HG03103 (cell line): Measurements from ENCODE around the gene KCNK4.
A peak's percentile ranks its signal among the peaks of the same experiment; 100 is the strongest.

Experiments used
- ATAC-seq: cut with Tn5 transposase; IDR thresholded peaks from one replicate; pipeline ENCODE4 v1.9.1; 2021; ENCODE audit warnings: low read depth; ENCODE audit not compliant: unreplicated experiment

The KCNK4 gene

DNA sequence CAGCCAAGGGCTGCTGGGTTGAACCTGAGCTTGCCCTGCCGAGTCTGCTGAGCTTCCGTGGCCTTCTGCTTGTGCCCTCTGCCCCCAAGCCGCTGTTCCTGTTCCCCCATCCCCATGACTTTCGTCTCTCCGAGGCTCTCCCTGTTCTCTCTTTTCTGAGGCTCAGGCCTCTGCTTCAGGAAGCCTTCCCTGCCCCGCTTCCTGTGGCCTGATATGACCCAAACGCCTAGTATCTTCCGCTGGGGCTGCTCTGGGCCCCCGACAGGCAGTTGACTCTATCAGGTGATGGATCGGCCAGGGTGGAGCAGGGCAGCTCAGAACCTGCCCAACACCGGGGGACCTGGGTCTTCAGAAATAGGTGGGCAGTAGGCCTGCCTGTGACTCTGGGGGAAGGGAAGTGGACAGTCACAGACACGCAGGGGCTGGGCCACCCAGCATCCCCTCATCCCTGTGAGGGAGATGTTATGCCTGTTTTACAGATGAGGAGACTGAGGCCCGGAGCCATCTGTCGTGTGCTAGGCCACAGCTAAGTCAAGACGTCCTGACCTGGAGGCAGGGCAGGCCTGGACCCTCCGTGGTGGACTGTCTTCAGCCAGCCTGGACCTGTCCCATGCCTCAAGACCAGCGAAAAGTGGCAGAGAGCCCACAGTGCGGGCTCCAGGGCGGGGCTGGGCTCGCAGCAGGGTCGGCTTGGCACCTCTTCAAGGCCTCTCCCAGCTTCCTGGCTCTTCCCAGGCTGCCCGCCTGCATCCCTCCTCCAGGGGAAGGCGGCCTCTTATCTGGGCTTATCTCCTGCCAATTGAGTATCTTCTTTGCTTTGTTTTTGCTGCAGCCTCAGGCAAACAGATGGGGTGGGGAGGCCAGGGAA, 22.8 kb upstream of the KCNK4 start:
- no peak for ATAC-seq

DNA sequence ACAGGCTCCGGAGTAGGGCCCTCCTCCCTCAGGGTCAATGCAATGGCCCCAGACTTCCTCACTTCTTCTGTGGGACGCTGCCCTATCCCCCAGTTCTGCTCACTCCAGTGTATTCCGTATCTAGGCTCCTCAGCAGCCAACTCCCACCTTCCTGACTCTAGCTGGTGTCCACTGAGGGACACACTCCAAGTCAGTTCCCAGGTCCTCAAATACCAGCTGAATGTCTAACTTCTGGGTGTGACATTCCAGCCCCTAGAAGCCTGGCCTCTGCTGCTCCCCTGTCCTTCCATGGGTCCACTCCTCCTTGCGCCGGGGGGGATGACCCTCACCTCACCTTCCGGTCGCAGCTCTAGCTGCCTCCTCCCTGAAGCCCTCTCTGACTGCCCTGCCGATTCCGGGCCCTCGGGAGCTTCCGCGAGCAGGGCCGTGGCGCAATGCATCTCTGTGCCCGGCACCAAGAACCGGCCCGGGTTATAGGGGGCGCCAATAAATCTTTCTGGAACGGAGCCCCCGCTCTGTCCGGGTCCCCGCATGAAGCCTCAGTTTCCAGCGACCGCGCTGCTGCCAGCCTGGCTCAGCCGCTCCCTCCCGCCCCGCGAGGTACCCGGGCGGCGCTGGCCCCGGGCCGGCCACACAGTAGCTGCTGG, 22.1 kb upstream of the KCNK4 start:
- ATAC-seq = peak; percentile 7

DNA sequence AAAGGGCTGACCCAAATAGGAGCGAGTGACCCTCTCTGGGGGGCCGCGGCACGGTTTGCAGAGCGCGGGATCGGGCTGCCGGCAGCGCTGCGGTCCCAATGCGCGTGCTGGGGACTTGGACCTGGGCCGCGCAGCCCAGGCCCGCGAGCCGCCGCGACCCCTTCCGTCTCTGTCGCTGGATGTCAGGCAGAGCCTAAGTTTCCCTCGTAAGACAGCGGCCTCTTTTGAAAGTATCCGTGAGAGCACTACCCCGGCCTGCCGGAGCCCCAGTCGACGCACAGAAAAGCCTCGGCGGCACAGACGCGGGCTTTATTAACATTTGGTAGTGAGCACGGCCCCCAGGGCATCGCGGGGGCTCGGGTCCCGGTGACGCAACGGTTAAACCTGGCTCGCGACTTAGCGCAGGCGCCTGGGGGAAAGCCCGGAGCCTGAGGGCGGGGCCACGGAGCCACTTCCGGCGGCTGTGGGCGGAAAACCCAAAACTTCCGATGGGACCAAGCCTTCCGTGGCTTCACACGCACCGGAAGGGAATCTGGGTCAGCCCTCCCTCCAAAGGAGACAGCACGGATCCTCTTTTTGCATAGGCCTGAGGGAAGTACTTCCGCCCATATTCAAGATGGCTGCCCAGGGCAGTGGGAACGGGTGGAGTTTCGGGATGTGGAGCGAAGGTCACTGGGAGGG, 21.4 kb upstream of the KCNK4 start:
- peak; percentile 58 for ATAC-seq

DNA sequence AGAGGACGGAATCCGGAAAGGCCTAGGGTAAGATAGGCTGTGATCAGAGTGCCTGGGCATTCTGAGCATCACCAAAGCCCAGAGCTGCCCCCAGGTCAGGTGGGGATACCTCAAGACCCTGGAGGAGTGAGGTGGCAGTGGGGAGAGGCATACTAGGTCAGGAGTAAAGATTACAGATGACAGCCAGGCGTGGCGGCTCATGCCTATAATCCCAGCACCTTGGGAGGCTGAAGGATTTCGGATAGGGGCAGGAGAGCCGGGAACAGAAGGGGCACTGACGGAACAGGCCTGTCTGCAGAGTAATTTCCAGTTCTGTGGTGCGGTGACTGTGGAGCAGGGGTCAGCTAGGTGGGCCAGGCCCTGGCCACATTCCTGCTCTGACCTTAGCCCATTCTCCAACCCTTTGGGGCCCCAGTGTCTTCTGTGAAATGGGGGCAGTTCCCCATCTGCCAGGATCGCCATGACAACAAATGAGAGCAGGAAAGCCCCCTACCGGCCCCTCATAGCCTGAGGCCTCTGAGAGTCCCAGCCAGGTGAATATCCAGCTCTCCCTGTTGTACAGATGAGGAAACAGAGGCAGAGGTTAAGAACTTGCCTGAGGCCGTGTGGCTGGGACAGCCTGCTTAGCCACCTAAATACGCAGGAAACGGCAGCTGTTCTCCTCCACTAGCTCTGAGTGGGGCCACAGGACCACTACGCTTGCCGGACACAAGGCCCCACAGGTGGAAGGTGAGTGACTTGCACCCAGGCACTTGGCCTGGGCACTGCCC, 15.9 kb upstream of the KCNK4 start:
- ATAC-seq = no peak

- ATAC-seq = no peak
Measured at GRCh38 chr11:64275841-64276240, 15.3 kb upstream of the KCNK4 start.

- ATAC-seq = no peak
Measured at GRCh38 chr11:64276653-64277431, 14.3 kb upstream of the KCNK4 start.

DNA sequence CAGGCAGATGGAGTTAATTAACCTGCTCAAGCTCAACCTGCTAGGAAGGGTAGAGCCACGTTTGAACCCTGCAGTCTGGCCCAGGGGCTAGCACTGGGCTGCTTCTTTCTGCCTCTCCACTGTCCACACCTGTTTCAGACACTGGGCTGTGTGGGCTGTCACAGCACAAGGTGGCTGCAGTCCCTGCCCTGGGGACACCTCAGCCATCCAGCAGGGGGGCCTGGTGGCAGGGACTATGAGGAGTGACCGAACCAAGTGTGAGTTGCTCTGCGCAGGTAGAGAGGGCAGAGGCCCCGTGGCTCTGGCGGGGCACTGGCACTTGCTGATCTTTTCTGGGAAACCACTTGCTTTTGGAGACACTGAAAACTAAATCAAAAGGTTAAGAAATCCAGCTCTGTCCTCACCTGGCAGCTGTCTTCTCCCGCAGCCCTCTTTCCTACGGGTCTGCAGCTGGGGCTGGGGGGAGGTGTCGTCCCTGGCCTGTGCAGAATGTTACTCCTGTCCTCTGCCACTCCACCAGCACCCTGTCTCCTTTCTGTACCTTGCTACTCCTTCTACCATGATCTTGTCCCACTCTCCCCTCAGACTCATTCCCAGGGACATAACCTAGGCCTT, 12.4 kb upstream of the KCNK4 start:
- ATAC-seq = no peak

DNA sequence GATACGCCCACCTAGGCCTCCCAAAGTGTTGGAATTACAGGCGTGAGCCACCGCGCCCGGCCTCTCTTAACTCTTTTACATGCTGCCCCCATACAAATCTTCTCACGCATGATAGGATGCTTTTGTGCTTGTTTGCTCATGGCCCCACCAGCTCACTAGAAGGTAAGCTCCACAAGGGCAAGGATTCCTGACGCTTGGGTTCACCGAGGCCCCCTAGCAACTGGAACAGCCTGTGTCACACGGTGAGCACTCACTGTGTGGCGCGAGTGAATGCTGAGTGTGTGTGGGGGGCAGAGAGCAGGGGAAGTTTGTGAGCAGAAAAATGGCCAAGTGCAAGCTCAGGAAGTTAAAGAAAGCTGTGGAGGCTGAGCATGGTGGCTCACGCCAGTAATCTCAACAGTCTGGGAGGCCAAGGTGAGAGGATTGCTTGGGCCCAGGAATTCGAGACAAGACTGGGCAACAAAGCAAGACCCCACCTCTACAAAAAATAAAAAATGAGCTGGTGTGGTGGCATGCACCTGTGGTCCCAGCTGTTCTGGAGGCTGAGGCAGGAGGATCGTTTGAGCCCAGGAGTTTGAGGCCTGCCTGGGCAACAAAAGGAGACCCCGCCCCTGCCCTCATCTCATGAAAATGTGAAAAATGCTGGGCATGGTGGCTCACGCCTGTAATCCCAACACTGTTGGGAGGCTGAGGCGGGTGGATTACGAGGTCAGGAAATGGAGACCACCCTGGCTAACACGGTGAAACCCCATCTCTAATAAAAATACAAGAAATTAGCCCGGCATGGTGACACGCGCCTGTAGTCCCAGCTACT, 8.9 kb upstream of the KCNK4 start:
- ATAC-seq = no peak

GRCh38 chr11:64283092-64283491, 8.0 kb upstream of the KCNK4 start:
- ATAC-seq = no peak

GRCh38 chr11:64284048-64284961, 6.8 kb upstream of the KCNK4 start, which contains the start of gene BAD:
Gene BAD (minus strand): TSS chr11:64284665. CDS start chr11:64284368, 297 bp downstream.
- ATAC-seq = peak; percentile 47

- peak; percentile 41 for ATAC-seq
Measured at GRCh38 chr11:64284962-64285884, 5.9 kb upstream of the KCNK4 start, which contains the start of gene GPR137. Gene GPR137 (plus strand): TSS chr11:64285848. CDS start chr11:64286525, 677 bp downstream.

DNA sequence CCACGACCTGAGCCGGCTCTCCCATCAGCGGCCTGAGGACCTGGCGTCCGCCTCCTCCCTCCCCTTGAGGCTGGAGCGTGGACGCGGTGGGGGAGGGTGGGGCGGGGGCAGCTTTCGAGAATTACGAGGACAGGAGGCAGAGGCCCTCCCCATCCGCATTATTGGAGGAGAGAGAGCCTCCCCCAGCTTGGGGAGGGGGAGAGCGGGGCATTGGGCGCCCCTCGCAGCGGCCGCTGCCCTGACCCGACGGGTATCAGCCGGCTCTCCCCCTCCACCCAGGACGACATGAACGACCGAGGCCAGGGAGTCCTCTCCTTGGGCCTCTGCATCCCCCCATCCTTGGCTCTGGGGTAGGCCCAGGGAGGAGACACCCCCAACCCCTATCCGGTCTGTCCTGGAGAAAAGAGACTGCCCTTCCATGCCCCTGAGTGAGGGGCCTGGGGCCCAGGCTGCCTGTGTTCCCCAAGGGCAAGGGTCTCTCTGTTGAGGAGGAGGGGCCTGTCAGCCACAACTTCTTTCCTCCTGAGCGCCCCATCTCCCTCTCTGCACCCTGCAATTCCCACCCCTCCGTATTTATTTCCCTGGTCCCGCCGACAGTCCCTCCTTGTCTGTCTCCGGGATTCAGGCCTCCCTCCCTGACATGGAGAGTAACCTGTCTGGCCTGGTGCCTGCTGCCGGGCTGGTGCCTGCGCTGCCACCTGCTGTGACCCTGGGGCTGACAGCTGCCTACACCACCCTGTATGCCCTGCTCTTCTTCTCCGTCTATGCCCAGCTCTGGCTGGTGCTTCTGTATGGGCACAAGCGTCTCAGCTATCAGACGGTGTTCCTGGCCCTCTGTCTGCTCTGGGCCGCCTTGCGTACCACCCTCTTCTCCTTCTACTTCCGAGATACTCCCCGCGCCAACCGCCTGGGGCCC, 5.0 kb upstream of the KCNK4 start:
- no peak for ATAC-seq

- ATAC-seq = no peak
Measured at GRCh38 chr11:64286801-64287159, 4.3 kb upstream of the KCNK4 start.

DNA sequence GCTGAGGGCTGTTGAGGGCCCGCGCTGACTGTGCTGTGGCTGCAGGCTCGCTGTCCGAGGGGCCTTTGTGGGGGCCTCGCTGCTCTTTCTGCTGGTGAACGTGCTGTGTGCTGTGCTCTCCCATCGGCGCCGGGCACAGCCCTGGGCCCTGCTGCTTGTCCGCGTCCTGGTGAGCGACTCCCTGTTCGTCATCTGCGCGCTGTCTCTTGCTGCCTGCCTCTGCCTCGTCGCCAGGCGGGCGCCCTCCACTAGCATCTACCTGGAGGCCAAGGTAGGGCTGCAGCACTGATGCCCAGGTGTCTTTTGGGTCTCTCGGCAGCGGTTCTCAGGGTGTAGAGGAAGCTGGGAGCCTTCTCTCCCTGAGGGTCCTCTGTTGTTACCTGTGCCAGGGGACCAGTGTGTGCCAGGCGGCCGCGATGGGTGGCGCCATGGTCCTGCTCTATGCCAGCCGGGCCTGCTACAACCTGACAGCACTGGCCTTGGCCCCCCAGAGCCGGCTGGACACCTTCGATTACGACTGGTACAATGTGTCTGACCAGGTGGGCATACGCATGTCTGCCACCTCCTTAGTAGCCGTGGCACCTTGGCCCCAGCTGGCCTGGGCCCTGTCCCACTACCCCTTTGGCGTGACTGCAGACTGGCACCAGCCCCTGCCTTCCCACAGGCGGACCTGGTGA, 3.3 kb upstream of the KCNK4 start:
- ATAC-seq = no peak

DNA sequence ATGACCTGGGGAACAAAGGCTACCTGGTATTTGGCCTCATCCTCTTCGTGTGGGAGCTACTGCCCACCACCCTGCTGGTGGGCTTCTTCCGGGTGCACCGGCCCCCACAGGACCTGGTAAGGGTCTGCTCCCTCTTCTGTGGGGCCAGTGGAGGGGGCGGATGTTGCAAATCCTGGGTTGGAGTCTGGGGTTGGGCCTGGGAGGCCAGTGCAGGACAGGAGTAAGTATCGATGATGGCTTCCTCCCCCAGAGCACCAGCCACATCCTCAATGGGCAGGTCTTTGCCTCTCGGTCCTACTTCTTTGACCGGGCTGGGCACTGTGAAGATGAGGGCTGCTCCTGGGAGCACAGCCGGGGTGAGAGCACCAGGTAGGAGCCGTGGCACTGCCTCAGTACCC, 2.8 kb upstream of the KCNK4 start:
- ATAC-seq = no peak
